Tongue (tissue), 2 donors: ENCODE measurements around the gene CIB4. TPM values are rescaled to one million over a fixed set of nuclear protein-coding genes. Genes with fewer than 3 reads are reported as not detected.
A peak's percentile ranks its signal among the peaks of the same experiment; 100 is the strongest.

Experiments used
- DNase-seq: peaks from one replicate; pipeline ENCODE4 v3.0.0-alpha.2; 2015
- total RNA-seq: library from RNA; depleted of rRNA; stranded (reverse); fragments of >200 nt; gene quantifications from one replicate; pipeline ENCODE4 v1.2.3, GENCODE V29; 2014

The CIB4 gene
- total RNA-seq, 1 donor from 2014 or later = not detected

DNA sequence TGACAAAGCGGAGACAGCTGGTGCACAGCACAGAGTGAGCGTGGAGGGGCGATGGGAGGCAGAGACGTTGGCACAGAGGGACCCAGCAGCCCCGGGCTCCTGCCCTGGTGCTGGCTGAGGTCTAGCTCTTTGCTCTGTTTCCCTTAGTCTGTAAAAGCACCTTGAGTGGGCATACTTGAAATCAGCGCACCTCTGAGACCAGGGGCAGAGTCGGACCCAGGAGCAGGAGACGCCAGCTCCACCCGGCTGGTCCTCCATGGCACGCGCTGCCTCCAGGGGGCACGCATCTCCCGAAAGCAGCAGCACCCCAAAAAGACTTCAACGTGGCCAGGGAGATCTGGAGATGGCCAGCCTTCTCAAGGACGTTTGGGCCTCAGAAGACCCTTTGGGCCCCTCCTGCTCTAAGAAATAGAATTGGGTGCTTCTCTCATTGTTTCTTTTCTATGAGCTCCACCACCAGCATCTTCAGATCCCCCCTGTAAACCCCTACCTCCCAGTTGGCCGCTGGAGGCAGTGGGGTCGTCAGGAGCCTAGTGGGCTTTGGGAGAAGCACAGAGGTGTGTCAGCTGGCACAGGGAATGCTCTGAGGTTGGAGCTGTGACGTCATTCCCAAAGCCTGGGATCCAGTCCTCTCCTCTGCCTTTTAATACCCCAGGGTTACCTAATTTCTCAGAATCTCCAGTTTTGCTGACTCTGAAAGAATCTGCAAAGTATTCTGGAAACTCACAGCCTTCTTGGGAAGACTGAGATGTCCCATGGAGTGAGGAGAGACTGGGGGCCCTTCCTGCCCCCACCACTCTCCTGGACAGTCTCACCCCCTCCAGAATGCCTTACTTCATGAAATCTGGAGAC lies 58.9 kb downstream of the CIB4 start:
- DNase-seq = no peak

GRCh38 chr2:26581266-26581990 lies 59.7 kb downstream of the CIB4 start:
- DNase-seq = no peak

- no peak for DNase-seq
Observed at GRCh38 chr2:26580751-26581150, 60.4 kb downstream of the CIB4 start.

- DNase-seq = no peak
Observed at GRCh38 chr2:26580151-26580550, 61.0 kb downstream of the CIB4 start.

DNA sequence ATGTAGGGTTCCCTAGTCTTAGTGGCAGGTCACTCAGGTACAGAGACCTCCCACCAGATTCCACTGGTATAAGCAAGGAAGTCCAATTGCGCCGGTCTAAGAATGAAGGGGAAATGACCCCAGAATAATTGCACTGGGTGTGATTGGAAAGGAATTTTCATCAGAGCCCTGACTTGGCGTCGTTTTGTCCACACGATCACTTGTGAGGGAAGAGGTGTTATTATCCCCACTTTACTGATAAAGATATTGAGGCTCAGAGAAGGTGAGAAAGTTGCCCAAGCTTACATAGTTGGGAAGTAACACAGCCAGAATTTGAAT lies 61.5 kb downstream of the CIB4 start:
- DNase-seq = no peak

- no peak for DNase-seq
Observed at GRCh38 chr2:26579025-26579722, 62.0 kb downstream of the CIB4 start.

DNA sequence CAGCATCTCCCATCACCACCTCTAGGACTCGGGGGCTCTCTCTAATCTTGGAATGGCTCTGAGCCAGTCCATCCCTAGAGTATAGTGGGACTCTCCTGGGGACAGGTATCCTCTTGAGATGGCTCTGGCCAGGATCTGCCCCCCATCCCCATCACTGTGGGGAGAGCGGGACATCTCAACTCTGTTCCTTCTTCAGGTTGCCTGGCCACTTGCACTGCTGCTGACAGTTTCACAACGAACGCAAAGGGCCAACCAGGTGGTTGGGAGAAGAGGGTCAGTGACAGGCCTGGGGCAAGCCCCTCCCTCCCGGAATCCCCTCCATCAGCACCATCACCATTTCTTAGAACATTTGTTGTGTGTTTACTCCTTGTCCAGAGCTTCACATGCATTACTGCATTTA lies 62.6 kb downstream of the CIB4 start:
- no peak for DNase-seq

- DNase-seq = no peak
Observed at GRCh38 chr2:26578113-26578458, 63.1 kb downstream of the CIB4 start.

DNA sequence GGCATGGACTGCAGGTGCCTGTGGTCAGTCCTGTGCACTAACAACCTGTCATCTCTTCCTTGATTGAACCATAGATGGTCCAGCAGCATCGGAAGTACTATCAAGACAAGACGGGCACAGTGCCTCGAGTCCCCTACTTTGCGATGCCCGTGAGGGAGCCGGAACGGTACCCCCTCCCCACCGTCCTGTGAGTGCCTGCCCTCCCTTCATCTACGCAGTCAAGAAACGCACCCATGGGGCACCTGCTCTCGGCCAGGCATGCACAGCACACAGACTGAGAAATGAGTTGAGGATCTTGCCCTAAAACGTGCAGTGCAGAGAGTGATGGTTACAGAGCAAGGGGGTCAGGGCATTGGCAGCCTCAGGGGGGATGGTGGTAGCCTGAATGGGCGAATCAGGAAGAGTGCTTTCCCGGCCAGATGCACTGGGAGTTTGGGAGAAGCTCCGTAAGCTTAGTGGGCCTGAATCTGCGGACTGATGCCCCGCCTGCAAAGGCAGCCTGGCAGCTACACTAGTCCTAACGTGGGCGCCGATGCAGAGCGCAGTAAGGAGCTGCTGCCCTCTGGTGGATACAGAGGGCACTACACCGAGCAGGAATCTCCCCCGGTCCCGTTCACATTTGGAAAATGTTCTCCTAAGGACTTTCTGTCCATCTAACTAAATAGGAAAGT lies 63.6 kb downstream of the CIB4 start:
- DNase-seq = peak; percentile 75

- DNase-seq = no peak
Observed at GRCh38 chr2:26576565-26577441, 64.4 kb downstream of the CIB4 start.

- DNase-seq = no peak
Observed at GRCh38 chr2:26575836-26576564, 65.2 kb downstream of the CIB4 start.

GRCh38 chr2:26574900-26575560 lies 66.1 kb downstream of the CIB4 start:
- DNase-seq = no peak

DNA sequence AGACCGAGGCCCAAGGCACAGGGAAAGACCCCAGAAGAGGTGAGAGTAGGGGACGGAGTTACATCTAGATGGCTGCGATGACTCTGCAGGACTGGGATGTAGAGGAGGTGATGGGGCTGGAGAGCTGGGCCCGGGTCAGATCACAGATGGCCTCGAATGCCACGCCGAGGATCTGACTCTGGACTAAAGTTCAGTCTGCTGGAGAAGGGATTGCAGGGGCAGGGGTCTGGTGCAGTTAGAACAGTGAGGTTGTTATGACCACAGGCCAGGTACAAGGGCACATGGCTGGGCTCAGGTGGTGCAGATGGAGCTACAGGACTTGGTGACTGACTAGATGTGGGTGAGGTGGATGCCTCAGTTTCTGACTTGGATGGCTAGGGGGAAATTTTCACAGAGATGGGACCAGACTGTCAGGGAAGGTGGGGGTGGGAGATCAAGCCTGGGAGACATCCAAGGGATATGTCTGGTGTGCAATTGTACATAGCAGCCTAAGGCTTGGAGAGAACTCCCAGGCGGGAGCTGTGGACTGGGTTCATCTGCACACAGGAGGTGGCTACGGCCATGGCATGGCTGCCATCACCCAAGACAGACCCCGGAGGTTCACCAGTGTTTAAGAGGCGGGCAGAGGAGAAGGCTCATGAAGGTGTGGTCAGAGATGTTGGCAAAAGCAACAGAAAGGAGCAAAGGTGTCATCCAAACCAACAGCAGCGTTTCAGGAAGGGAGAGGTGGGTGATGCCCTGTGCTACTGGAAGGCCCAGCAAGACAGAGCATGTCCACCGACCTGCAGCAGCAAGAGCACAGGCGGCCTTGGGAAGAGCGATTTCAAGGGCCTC lies 66.9 kb downstream of the CIB4 start:
- DNase-seq = no peak

- DNase-seq = no peak
Observed at GRCh38 chr2:26573241-26573925, 67.8 kb downstream of the CIB4 start.

GRCh38 chr2:26572591-26572990 lies 68.6 kb downstream of the CIB4 start:
- DNase-seq = no peak

DNA sequence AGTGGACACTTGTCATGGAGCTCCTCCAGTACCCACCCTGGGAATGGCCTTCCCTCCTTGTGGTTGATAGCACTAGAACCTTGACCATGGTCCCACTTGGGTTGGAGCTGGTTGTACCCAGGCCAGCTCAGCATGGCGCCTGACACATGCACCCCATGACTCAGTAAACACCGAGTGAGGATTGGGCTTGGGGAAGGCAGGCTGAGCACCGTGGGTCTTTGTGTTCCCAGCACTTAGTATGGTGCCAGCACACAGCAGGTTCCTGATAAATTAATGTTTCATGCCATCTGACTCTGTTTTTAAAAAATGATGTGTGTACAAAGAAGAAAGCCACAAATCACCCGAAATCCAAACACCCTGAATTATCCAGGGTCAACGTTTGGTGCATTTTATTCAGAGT lies 69.8 kb downstream of the CIB4 start:
- no peak for DNase-seq

DNA sequence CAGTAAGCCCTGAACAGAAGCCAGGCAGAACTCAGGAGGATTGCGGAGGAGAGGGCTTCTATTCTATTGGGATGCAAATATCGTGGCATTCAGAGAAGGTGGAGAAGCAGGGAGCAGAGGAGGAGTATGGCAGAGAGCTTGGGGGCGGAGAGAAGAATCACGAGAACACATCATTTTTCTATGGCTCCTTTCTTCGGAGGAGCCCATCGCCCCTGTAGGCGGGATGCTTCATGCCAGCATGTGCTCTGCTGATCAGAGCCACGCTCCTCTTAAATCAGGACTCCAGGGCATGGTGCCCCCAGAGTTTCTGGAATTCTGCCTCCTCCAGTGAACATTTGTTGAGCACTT lies 71.1 kb downstream of the CIB4 start:
- DNase-seq = no peak

GRCh38 chr2:26569216-26570082 lies 71.7 kb downstream of the CIB4 start:
- DNase-seq = no peak
